H1 (cell line): ENCODE measurements around the gene NDUFB8. TPM values are rescaled to one million over a fixed set of nuclear protein-coding genes. Genes with fewer than 3 reads are reported as not detected.

Experiments
- CTCF ChIA-PET: fragments of 300-600 bp; sonication (Branson Sonifier 250); formaldehyde crosslinking; loops from one replicate; lab custom pipeline; 2021; ENCODE audit not compliant: partially characterized antibody; lab: Charles Lee
- POLR2A ChIA-PET: fragments of 300-600 bp; sonication (Branson Sonifier 250); formaldehyde crosslinking; loops from one replicate; lab custom pipeline; 2021; ENCODE audit warnings: inconsistent platforms; ENCODE audit not compliant: partially characterized antibody; lab: Charles Lee
- DNase-seq, 2 experiments: peaks; one replicate each; pipeline versions ENCODE4 v3.0.0 to v3.0.0-alpha.2; 2010 to 2022; ENCODE audit warnings: low spot score in 2 of 2, low read depth in 1 of 2, mixed read lengths in 1 of 2
- FAIRE-seq: peaks from 2 replicates; lab custom pipeline; 2011; peaks lifted over from hg19 to GRCh38; lab: Jason Lieb, UNC
- H2AFZ ChIP-seq: 2 replicates; pipeline ENCODE4 v1.8.1; 2012; ENCODE audit warnings: low read length, inconsistent platforms
- H2AK5ac ChIP-seq: 2 replicates; pipeline ENCODE4 v1.6.1; 2013; ENCODE audit warnings: low read depth, low read length
- H2BK120ac ChIP-seq: replicated peaks from 2 replicates; pipeline ENCODE3; 2013; ENCODE audit warnings: low read depth, low read length, inconsistent platforms
- H2BK12ac ChIP-seq: 2 replicates; pipeline ENCODE4 v1.6.1; 2013; ENCODE audit warnings: low read depth, low read length
- H2BK15ac ChIP-seq: 2 replicates; pipeline ENCODE4 v1.6.1; 2013; ENCODE audit warnings: low read length
- H2BK20ac ChIP-seq: 2 replicates; pipeline ENCODE4 v1.6.1; 2013; ENCODE audit warnings: low read length
- H2BK5ac ChIP-seq: 2 replicates; pipeline ENCODE4 v1.6.1; 2013; ENCODE audit warnings: low read depth, low read length
- H3K14ac ChIP-seq: 2 replicates; pipeline ENCODE4 v1.6.1; 2013; ENCODE audit warnings: inconsistent platforms; ENCODE audit not compliant: insufficient read length
- H3K18ac ChIP-seq: 2 replicates; pipeline ENCODE4 v1.6.1; 2013; ENCODE audit warnings: low read length; ENCODE audit errors: extremely low read depth
- H3K23ac ChIP-seq: 2 replicates; pipeline ENCODE4 v1.6.1; 2013; ENCODE audit warnings: inconsistent platforms; ENCODE audit not compliant: insufficient read length
- H3K23me2 ChIP-seq: 2 replicates; pipeline ENCODE4 v1.6.1; 2013; ENCODE audit warnings: low read depth, low read length
- H3K27ac ChIP-seq: 2 replicates; pipeline ENCODE4 v1.6.1; 2011; ENCODE audit warnings: low read depth, low read length, inconsistent platforms
- H3K27me3 ChIP-seq, 4 experiments: replicated peaks in 1 of 4; 1 replicate in 1 of 4; 2 replicates in 3 of 4; pipeline versions ENCODE4 v1.6.1 to v1.8.1; 2011 to 2013; ENCODE audit warnings: low read length in 3 of 4, mild to moderate bottlenecking in 3 of 4, inconsistent platforms in 2 of 4, mixed read lengths in 2 of 4, moderate library complexity in 1 of 4; ENCODE audit not compliant: control insufficient read depth in 3 of 4, insufficient read depth in 3 of 4; ENCODE audit errors: extremely low read depth in 1 of 4
- H3K36me3 ChIP-seq, 4 experiments: 2 replicates each; pipeline versions ENCODE4 v1.6.1 to v1.8.1; 2011 to 2013; ENCODE audit warnings: mild to moderate bottlenecking in 4 of 4, low read length in 3 of 4, moderate library complexity in 2 of 4, control low read depth in 1 of 4, inconsistent platforms in 1 of 4; ENCODE audit not compliant: insufficient read depth in 4 of 4, control insufficient read depth in 2 of 4
- H3K4ac ChIP-seq: replicated peaks from 2 replicates; pipeline ENCODE3; 2013; ENCODE audit warnings: low read length, low read depth, mixed read lengths, inconsistent platforms; ENCODE audit not compliant: insufficient read length
- H3K4me1 ChIP-seq, 4 experiments: replicated peaks in 1 of 4; 1 replicate in 1 of 4; 2 replicates in 3 of 4; pipeline versions ENCODE4 v1.6.1 to v1.8.1; 2011 to 2013; ENCODE audit warnings: low read length in 3 of 4, inconsistent platforms in 2 of 4, mixed read lengths in 1 of 4; ENCODE audit not compliant: insufficient read depth in 4 of 4, control insufficient read depth in 3 of 4
- H3K4me2 ChIP-seq, 2 experiments: 2 replicates each; pipeline versions ENCODE4 v1.6.1 to v1.8.1; 2011 to 2013; ENCODE audit warnings: low read depth in 2 of 2, low read length in 2 of 2, control low read depth in 1 of 2, inconsistent platforms in 1 of 2, mild to moderate bottlenecking in 1 of 2; ENCODE audit not compliant: insufficient read depth in 1 of 2
- H3K4me3 ChIP-seq, 4 experiments: fragments of 200-600, 300-600 bp in 1 of 4; sonication (generic), shearing (Covaris generic), sonication (Bioruptor Twin) in 1 of 4; 2 replicates each; pipeline versions ENCODE4 v1.5.1 to v1.8.1; 2011 to 2016; ENCODE audit warnings: low read length in 4 of 4, low read depth in 3 of 4, control low read depth in 2 of 4, inconsistent platforms in 2 of 4, mild to moderate bottlenecking in 2 of 4, mixed read lengths in 1 of 4, moderate library complexity in 1 of 4; ENCODE audit not compliant: insufficient read depth in 2 of 4; ENCODE audit errors: extremely low read depth in 1 of 4
- H3K56ac ChIP-seq: replicated peaks from 2 replicates; pipeline ENCODE3; 2013; ENCODE audit warnings: low read depth, mild to moderate bottlenecking, mixed read lengths, low read length, inconsistent platforms; ENCODE audit not compliant: insufficient read length
- H3K79me1 ChIP-seq: 2 replicates; pipeline ENCODE4 v1.6.1; 2013; ENCODE audit warnings: low read depth, low read length, control low read depth
- H3K79me2 ChIP-seq, 2 experiments: 2 replicates each; pipeline versions ENCODE4 v1.6.1 to v1.8.1; 2012 to 2013; ENCODE audit warnings: low read length in 2 of 2, mild to moderate bottlenecking in 2 of 2, inconsistent platforms in 1 of 2; ENCODE audit not compliant: insufficient read depth in 2 of 2, control insufficient read depth in 1 of 2
- H3K9ac ChIP-seq, 4 experiments: replicated peaks in 1 of 4; 1 replicate in 1 of 4; 2 replicates in 3 of 4; pipeline versions ENCODE4 v1.6.1 to v1.8.1; 2011 to 2013; ENCODE audit warnings: low read depth in 3 of 4, low read length in 3 of 4, control low read depth in 2 of 4, mild to moderate bottlenecking in 2 of 4, moderate library complexity in 2 of 4, inconsistent platforms in 1 of 4; ENCODE audit errors: extremely low read depth in 1 of 4
- H3K9me3 ChIP-seq, 2 experiments: 2 replicates each; pipeline versions ENCODE4 v1.6.1 to v1.8.1; 2012 to 2013; ENCODE audit warnings: mild to moderate bottlenecking in 2 of 2, moderate library complexity in 2 of 2, control low read depth in 1 of 2, inconsistent platforms in 1 of 2, low read depth in 1 of 2, low read length in 1 of 2, mixed read lengths in 1 of 2; ENCODE audit not compliant: insufficient read depth in 2 of 2
- H4K20me1 ChIP-seq, 2 experiments: replicated peaks in 1 of 2; 2 replicates each; pipeline versions ENCODE3 to v1.8.1; 2011 to 2013; ENCODE audit warnings: inconsistent platforms in 2 of 2, low read length in 2 of 2, mild to moderate bottlenecking in 1 of 2; ENCODE audit not compliant: insufficient read depth in 2 of 2, control insufficient read depth in 1 of 2
- H4K5ac ChIP-seq: 2 replicates; pipeline ENCODE4 v1.6.1; 2013; ENCODE audit warnings: low read length, low read depth, mixed read lengths, inconsistent platforms; ENCODE audit not compliant: insufficient read length
- H4K8ac ChIP-seq: 2 replicates; pipeline ENCODE4 v1.8.0; 2013; ENCODE audit warnings: mild to moderate bottlenecking, moderate library complexity, low read length, inconsistent platforms; ENCODE audit not compliant: insufficient read depth; ENCODE audit errors: extremely low read depth
- H4K91ac ChIP-seq: replicated peaks from 2 replicates; pipeline ENCODE3; 2013; ENCODE audit warnings: low read length, mixed read lengths, inconsistent platforms; ENCODE audit not compliant: insufficient read length
- CEBPB ChIP-seq: IDR thresholded peaks from 2 replicates; pipeline ENCODE4 v1.6.1; 2012; ENCODE audit warnings: low read depth, low read length
- CHD1 ChIP-seq: IDR thresholded peaks from 2 replicates; pipeline ENCODE4 v1.6.1; 2012; ENCODE audit warnings: low read depth, low read length, improper control_type of control experiment
- EGR1 ChIP-seq: IDR thresholded peaks from 2 replicates; pipeline ENCODE4 v1.6.1; 2011; ENCODE audit warnings: low read depth, low read length, borderline replicate concordance
- FOSL1 ChIP-seq: IDR thresholded peaks from 2 replicates; pipeline ENCODE4 v1.6.1; 2011; ENCODE audit warnings: mild to moderate bottlenecking, low read depth, low read length, moderate library complexity; ENCODE audit not compliant: insufficient read depth
- KDM4A ChIP-seq: IDR thresholded peaks from one replicate; pipeline ENCODE4 v1.7.1; 2012; ENCODE audit warnings: low read depth, mild to moderate bottlenecking, moderate library complexity, low read length, inconsistent platforms; ENCODE audit not compliant: severe bottlenecking
- MAFK ChIP-seq: IDR thresholded peaks from 2 replicates; pipeline ENCODE4 v1.6.1; 2012; ENCODE audit warnings: low read depth, mild to moderate bottlenecking, improper control_type of control experiment, low read length
- PHF8 ChIP-seq: fragments of 200-600 bp; sonication (generic); conservative IDR thresholded peaks from 2 replicates; pipeline ENCODE4 v1.7.1; 2012; ENCODE audit warnings: low read depth, mild to moderate bottlenecking, inconsistent platforms, low read length, moderate library complexity
- RXRA ChIP-seq: IDR thresholded peaks from 2 replicates; pipeline ENCODE4 v1.6.1; 2011; ENCODE audit warnings: low read depth, mild to moderate bottlenecking, low read length, moderate library complexity; ENCODE audit not compliant: insufficient read depth
- SIRT6 ChIP-seq: IDR thresholded peaks from one replicate; pipeline ENCODE4 v1.7.1; 2012; ENCODE audit warnings: low read length, inconsistent platforms
- SIX5 ChIP-seq: IDR thresholded peaks from 2 replicates; pipeline ENCODE4 v1.6.1; 2011; ENCODE audit warnings: mild to moderate bottlenecking, low read depth, low read length
- TBP ChIP-seq: IDR thresholded peaks from 2 replicates; pipeline ENCODE4 v1.6.1; 2011; ENCODE audit warnings: low read depth, low read length, improper control_type of control experiment
- TCF12 ChIP-seq: IDR thresholded peaks from 2 replicates; pipeline ENCODE4 v1.6.1; 2011; ENCODE audit warnings: low read depth, mild to moderate bottlenecking, low read length
- TEAD4 ChIP-seq: IDR thresholded peaks from 2 replicates; pipeline ENCODE4 v1.6.1; 2012; ENCODE audit warnings: low read depth, low read length, inconsistent platforms, mixed read lengths
- USF2 ChIP-seq: IDR thresholded peaks from 2 replicates; pipeline ENCODE4 v1.6.1; 2011; ENCODE audit warnings: low read length, improper control_type of control experiment
- WGBS, 2 experiments: shearing (Covaris generic) in 1 of 2; methylation state at CpG; one replicate each; pipeline versions ENCODE4 v1.1.6 to v1.1.7; 2013 to 2015; ENCODE audit warnings: low lambda C conversion rate in 2 of 2, mixed read lengths in 2 of 2, inconsistent platforms in 1 of 2, low coverage in 1 of 2, missing lambda C conversion rate in 1 of 2; ENCODE audit not compliant: insufficient replicate concordance in 2 of 2, insufficient coverage in 1 of 2, insufficient read length in 1 of 2; ENCODE audit errors: extremely low coverage in 1 of 2, missing lambda C conversion rate in 1 of 2; 5-methylcytosine and 5-hydroxymethylcytosine counted together
- polyA plus RNA-seq, 7 experiments: library from polyadenylated mRNA; depleted of rRNA in 3 of 7; stranded (reverse) in 5 of 7; unstranded in 2 of 7; fragments of >200 nt in 5 of 7; fragments of 200-250 nt in 2 of 7; gene quantifications; 1 replicate in 5 of 7; 2 replicates in 1 of 7; 4 replicates in 1 of 7; pipeline versions ENCODE4 v1.2.1 to v1.2.3, GENCODE V29; 2011 to 2013; ENCODE audit warnings: missing spikeins in 2 of 7, mixed read lengths in 2 of 7
- total RNA-seq: library from RNA; stranded (reverse); fragmentation: NEBNext Ultra II Directional; extraction: Animal tissue kit (Norgen Biotek cat#: 25700); gene quantifications from 2 replicates; pipeline ENCODE4 v1.2.1, GENCODE V29; 2021

Gene NDUFB8
- total and polyA plus RNA-seq, 2 of the 8 experiments (the other 6 are each of a cell fraction or from before 2014, with no cell fraction given), result 175 to 455 TPM

DNA sequence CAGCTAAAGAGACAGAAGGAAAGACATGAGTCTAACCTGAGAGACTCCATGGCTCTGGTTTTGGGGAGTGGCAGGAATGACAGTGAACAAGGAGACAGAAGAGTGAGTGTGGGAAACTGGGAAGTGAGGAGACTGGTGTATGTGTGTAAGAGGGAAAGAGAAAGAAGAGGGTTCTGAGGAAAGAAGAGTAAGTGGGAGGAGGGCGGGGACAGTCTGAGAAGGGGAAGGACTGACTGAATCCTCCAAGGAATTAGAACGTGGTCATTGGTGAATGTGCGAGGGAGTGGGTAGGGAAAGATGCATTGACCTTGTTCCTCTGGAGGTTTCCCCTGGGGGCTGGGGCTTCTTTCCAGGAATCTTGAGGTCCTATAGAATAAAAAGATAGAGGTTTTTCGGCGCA lies 40.3 kb downstream of the NDUFB8 start:
- H3K9ac ChIP-seq, result no peak overlapping the region
- no peak overlapping the region for H2BK20ac ChIP-seq
- no peak overlapping the region for H4K8ac ChIP-seq
- H4K91ac ChIP-seq, result no peak overlapping the region
- H3K14ac ChIP-seq, result no peak overlapping the region
- 0 out of 2 replicates have a peak, but pooled peaks cover 2% of the 10 kb centered on the region for H3K79me1 ChIP-seq
- H3K4me3 ChIP-seq, result no peak overlapping the region
- ChIA-PET POLR2A (interaction anchor here (1.2 kb wide), 1 partner anchor 9 kb away, joined by 3 read pairs; no protein-coding TSS in a partner anchor), CTCF (interaction anchor here (1.6 to 10.7 kb wide), 4 partner anchors 18 to 60 kb away, joined by 4 to 163 read pairs (median 66); partner anchors contain the start of gene SEC31B)
- H3K4me1 ChIP-seq, result peaks cover 12 to 19% (median 15%) of the 10 kb centered on the region in 4 experiments; a peak in 6 of 7 replicates
- H2BK120ac ChIP-seq, result no peak overlapping the region
- no peak overlapping the region for H2BK15ac ChIP-seq
- H3K27ac ChIP-seq, result no peak overlapping the region
- no peak overlapping the region for H3K23ac ChIP-seq
- no peak overlapping the region for H2BK12ac ChIP-seq
- peaks cover 0 to 10% (median 3%) of the 10 kb centered on the region in 4 experiments; a peak in 4 of 8 replicates for H3K36me3 ChIP-seq
- no peak for DNase-seq
- no peak overlapping the region for H3K4me2 ChIP-seq
- no peak overlapping the region for H4K5ac ChIP-seq
- H3K56ac ChIP-seq, result no peak overlapping the region
- H3K27me3 ChIP-seq, result peaks cover 52 to 77% (median 68%) of the 10 kb centered on the region in 4 experiments
- no peak overlapping the region for H2AFZ ChIP-seq
- H2BK5ac ChIP-seq, result no peak overlapping the region
- no peaks in the 10 kb centered on the region for H3K9me3 ChIP-seq
- H4K20me1 ChIP-seq, result peaks cover 16 to 22% of the 10 kb centered on the region in 2 experiments
- H3K18ac ChIP-seq, result no peak overlapping the region
- H2AK5ac ChIP-seq, result no peak overlapping the region
- H3K23me2 ChIP-seq, result peaks cover 2% of the 10 kb centered on the region; the same call in 1 of the 2 replicates
- H3K4ac ChIP-seq, result no peak overlapping the region
- H3K79me2 ChIP-seq, result no peaks in the 10 kb centered on the region
- FAIRE-seq, result no peak
- 84% methylated on average over 5 of the region's 5 CpGs; no CpG with 5 or more reads in 1 of the 2 experiments for WGBS, 2 experiments
- TF ChIP-seq TCF12, result no peak
- TF ChIP-seq SIX5, result no peak
- TF ChIP-seq FOSL1, result no peak
- no peak for TF ChIP-seq CHD1
- no peak for TF ChIP-seq EGR1
- TF ChIP-seq SIRT6, result no peak
- no peak for TF ChIP-seq MAFK
- no peak for TF ChIP-seq TBP
- no peak for TF ChIP-seq PHF8
- no peak for TF ChIP-seq USF2
- no peak for TF ChIP-seq CEBPB
- TF ChIP-seq RXRA, result no peak
- TF ChIP-seq KDM4A, result no peak
- no peak for TF ChIP-seq TEAD4
